ENCODE results near the gene TAS1R2.
"Not testable (repeated sequence)": the region's sequence is repeated elsewhere in the genome, so short reads cannot be mapped to it uniquely, and the experiment has no call there.

TAS1R2 gene

DNA sequence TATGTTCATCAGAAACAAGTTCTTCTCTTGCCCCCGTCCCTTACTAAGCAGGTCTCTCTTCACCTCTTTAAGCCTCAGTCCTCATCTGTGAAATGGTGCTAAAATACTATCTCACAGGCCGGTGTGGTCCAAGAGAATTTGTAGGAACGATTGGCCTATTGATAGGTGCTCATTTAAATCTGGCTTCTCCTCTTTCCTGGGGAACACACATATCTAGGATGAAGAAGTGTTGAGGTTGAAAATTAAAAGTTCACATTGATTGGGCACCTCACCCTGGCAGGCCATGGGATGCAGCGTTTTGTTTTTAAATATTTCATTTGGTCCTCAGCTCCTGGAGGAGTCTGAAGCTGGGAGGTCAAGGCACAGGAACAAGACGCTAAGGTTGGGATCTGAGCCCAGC, 8.9 kb upstream of the TAS1R2 start:
- DNase-seq: no peak

DNA sequence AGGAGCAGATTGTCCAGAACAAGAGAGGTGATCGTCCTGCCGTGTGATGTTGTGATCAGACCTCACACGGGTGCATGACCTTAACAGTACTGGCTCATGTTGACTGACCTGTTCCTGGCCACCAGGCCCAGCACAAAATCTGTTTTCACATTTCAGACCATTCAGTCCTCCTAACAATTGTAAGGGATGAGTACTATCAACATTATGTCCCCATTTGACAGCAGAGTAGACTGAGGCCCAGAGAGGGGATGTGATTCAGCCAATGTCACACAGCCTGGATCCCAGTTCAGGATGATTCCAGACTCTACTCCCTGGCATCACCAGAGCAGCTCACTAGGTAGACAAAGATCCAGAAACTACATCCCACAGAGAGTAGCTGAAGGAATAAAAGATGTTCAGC, 7.4 kb upstream of the TAS1R2 start:
- DNase-seq: no peak

DNA sequence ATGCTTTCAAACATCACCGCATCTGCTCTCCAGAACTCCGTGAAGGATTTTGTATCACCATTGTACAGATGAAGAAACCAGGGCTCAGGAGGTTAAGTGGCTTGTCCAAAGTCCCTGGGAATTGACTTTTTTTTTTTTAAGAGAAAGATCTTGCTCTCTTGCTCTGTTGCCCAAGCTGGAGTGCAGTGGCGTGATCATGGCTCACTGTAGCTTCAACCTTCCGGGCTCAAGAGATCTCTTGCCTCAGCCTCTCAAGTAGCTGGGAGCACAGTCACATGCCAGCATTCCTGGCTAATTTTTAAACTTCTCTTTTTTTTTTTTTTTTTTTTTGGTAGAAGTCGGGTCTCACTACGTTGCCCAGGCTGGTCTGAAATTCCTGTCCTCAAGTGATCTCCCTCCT, 6.9 kb upstream of the TAS1R2 start:
- DNase-seq: no peak

DNA sequence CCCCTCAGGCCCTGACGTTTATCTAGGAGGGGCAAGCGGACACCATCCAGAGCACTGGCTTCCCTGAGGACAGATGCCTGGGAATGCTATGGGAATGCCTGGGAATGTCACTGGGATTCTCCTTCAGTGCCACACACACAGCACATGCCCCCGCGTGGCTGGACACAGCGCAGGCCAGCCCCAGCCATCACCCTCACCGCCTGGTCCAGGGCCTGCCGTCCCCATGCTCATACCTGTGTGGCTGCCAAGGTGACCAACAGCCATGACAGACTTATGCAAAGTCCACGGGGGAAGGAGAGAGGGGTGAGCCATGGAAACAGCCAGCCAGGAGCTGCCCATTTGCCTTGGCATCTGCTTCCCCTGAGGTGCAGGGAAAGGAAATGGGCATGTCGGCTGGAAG, 5.7 kb upstream of the TAS1R2 start:
- DNase-seq: no peak

DNA sequence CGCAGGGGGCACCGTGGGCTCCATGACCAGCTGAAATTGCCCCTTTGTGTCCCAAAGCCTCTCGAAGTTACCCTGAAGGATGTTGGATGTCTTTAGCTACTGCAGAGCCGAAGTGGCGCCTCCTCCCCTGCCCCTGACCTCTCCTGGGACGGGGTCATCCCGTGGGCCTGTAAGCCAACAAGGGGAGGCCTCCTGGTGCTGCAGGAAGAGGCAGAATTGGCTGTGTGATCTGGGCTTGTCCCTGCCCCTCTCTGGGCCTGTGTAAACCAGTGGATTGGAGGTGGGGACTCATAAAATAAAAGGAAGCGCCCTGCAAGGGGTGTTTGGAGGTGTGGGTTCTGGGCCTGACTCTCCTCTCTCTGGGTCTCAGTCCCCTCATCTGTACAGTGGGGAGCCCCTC, 2.1 kb upstream of the TAS1R2 start:
- DNase-seq: no peak

DNA sequence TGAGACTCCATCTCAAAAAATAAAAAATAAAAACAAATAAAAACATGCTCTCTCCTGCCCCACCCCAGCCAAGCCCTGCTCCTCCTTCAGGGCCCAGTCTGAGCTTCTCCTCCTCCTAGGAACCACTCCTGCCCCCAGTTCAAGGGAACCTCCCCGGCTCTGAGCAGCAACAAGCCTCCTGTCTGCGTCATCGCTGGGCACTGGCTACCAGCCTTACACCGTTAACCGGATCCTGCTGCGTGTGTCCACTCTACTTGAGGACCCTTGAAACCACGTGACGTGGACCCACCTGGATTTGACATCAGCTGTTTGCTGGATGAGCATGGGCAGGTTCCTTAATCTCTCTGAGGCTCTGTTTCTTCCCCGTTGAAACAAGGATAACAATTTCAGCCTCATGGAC, 1.6 kb upstream of the TAS1R2 start:
- DNase-seq: no peak

DNA sequence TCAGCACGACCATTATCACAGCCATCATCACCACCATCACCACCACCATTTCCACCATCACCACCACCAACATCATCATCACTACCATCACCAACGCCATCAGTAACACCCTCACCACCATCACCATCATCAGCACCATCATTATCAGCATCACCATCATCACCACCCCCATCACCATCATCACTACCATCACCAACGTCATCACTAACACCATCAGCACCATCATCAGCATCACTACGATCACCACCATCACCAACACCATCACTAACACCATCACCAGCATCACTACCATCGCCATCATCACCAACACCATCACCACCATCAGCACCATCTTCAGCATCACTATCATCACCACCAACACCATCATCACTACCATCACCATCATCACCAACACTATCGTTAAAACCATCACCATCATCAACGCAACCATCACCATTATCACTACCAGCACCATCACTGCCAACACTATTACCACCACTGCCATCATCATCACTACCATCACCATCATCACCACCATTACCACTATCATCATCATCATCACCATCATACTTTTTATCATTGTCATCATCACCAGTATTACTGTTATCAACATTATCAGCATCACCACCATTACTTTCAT, 1.3 kb downstream of the TAS1R2 start:
- DNase-seq: no peak

DNA sequence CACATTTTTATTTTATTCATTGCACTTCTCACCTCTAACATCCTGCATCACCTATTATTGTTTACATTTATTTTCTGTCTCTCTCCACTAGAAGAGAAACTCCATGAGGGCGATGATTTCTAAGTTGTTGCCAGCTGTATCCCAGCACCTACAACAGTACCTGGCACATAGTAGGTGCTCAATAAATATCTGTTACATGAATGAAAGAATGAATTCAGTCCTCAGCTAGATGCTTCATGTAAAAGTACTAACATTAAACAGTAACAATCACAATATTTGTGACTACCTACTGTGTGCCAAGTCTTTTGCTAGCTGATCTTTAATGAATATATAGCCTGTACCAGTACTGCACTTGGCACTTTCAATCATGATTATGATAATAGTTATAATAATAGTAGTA, 3.0 kb downstream of the TAS1R2 start:
- no peak for DNase-seq

DNA sequence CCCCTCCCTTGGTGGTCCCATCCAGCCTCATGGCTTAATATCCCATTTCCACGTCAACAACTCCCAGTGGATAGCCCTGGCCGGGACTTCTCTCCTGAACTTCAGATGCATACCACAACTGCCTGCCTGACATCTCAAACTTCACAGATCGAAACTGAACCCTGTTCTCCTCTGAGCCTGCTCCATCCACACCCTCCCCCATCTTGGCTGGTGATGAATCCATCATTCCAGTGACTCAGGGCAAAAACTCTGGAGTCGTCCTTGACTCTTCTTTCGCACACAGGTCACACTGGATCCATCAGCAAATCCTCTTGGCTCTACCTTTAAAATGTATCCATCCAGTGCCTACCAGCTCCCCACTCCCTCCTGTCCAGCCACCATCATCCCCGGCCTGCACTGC, 3.9 kb downstream of the TAS1R2 start:
- DNase-seq: no peak

DNA sequence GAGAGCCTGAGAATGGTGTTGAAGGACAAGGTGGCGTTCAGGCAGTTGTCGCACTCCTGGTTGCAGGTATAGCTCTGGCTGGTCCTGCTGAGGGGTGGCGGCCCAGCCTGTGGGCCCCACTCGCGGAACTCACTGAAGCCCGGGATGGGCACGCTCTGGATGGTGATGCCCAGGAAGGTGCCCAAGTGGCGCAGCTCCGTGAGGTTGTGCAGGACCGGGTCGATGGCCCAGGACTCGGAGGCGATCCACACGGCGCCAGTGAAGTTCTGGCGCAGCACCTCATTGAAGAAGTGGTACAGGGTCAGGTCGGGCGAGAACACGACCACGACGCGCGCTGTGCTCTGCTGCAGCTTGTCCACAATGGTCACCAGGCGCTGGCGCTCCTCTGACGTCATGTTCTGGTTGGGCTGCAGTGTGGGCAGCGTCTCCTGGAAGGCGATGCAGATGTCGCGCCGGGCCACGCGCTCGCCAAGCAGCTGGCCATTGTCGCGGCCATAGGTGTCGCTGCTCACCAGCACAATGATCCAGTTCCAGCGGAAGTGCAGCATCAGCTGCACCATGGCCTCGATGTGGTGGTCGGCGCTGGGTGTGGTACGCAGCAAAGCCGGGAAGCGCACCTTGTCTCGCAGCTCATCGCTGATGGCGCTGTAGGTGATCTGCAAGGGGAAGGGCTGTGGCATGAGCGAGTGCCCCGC, 5.0 kb downstream of the TAS1R2 start:
- no peak for DNase-seq

DNA sequence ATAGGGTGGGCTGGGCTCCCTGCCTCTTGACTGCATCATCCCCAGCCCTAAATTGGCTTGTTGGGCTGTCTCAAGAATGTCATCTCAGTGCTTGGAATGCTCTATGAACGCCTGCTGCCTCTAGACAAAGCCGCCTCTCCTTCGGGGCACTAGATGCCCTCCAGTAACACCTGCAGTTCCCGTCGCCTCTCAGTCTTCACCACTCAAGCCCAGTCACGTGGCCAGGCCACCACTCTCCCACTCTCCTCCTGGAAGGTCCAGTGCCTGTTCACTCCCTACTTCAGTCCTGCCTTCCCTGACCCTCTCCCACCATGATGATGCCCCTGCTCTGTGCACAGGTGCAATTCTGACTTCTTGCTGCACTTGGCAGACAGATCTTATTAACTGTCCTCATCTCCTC, 7.0 kb downstream of the TAS1R2 start:
- DNase-seq: no peak

DNA sequence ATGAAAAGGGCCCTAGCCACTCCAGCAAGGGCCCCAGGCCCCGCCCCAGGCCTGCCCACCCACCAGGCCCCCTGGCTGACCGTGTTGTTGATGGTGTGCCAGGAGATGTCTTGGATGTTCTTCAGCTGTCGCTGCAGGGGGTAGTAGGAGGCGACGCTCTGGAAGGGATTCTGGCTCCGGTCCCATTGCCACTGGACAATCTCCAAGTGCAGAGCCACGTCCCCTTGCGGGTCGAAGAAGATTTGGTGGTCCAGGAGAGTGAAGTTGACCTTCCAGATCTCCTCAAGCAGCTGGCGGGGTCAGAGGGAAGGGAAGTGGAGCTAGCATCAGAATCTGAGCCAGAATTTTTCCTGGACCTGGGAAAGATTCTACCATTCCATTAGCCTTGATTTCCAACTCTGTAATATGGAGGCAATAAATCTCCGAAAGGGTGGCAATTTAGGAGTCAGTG, 10.2 kb downstream of the TAS1R2 start:
- DNase-seq: no peak

DNA sequence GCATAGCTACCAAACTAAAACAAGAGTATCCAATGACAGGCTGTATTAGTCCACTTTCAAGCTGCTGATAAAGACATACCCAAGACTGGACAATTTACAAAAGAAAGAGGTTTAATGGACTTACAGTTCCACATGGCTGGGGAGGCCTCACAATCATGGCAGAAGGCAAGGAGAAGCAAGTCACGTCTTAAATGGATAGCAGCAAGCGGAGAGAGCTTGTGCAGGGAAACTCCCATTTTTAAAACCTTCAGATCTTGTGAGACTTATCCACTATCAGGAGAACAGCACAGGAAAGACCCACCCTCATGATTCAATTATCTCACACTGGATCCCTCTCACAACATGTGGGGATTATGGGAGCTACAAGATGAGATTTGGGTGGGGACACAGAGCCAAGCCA, 11.7 kb downstream of the TAS1R2 start:
- DNase-seq: not testable (repeated sequence)

DNA sequence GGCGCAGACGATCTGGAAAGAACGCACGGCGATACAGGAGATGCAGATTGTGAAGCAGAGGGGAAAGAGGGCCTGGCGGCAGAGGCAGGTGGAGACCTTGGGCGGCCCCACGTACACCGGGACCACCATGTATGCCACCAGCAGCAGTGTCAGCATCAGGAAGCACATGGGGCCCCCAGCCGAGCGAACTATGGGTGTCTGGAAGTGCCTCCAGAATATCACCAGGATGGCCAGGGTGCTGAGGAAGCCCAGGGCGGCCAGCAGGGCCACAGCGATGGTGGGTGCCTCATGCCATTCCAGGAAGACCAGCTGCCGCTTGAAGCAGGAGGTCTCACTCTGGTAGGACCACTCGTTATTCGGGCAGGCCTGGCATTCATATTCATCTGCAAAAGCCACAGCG, 19.3 kb downstream of the TAS1R2 start:
- no peak for DNase-seq

DNA sequence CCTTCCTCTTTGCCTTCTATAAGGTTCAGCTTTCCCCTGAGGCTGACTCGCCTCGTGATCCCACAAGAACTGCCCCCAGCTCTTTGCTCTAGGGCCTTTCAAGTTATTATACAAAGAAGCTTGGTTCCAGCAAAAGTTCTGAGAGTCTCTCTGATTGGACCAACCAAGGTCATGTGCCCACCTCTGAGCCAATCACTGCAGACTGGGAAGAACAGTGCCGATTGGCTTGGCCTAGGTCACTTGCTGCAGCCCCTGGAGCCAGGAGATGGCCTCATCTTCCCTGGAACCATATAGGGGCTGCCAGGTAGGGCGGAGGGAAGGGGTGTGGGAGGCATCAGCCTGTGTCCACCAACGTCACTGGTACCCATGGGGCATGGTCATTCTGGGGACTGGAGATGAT, 22.8 kb downstream of the TAS1R2 start:
- DNase-seq: no peak

DNA sequence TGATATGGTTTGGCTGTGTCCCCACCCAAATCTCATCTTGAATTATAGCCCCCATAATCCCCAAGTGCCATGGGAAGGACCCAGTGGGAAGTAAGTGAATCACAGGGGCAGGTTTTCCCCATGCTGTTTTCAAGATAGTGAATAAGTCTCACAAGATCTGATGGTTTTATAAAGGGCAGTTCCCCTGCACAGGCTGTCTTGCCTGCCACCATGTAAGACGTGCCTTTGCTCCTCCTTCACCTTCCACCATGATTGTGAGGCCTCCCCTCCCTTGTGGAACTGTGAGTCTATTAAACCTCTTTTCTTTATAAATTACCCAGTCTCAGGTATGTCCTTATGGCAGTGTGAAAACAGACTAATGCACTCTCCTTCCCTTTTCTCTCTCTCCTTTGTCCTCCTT, 27.1 kb downstream of the TAS1R2 start:
- not testable (repeated sequence) for DNase-seq

DNA sequence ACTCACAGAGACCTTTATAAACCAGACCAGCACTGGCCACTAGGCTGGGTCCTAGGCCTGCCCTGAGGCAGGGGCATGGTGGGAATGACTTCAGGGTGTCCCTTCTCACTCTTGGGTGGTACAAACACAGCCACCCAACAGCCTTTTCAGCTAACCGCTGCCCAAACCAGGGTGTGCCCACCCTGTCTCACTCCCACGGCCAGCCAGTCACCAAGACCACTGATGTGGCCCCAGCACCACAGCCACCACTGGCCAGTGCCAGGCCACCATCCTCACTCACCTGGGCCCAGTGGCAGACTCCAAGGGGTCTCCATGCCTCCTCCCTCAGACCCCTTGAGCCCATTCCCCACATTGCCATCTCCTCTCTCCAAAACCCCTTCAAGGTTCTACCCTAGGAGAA, 27.8 kb downstream of the TAS1R2 start:
- no peak for DNase-seq

DNA sequence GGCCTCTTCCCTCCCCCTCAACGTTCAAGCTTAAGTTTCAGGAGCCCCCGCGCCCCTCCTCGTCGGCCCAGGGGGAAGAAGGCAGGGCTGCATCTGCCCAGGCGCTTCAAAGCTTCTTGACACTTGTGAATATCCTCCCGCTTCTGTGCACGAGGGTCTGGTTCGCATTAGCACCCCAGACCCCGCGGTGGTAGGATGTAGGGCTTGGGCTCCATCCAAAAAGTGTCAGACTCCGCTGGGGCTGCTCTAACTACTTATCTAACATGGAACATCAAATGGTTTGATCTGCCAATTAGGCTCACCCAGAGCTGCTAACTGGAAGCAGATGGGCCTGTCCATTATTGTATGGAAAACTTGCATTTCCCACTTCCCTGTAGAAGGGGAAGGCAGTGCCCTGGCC, 28.9 kb downstream of the TAS1R2 start:
- no peak for DNase-seq

DNA sequence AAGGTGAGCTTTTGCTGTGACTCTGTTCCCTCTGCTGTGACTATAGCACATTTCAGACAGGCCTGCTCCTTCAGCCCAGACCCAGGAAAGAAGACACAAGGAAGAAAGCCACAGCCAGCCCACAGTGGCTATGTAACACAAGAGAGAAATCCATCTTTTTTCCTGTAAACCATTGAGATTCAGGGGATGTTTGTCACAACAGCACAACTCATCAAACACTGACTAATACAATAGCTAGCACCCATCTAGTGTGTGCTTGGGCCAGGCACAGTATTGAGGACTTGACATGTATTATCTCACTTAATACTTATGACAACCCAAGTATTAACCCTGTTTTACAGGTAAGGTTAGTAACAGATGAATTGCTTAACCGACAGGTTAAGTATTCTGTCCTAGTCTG, 29.8 kb downstream of the TAS1R2 start:
- DNase-seq: no peak

DNA sequence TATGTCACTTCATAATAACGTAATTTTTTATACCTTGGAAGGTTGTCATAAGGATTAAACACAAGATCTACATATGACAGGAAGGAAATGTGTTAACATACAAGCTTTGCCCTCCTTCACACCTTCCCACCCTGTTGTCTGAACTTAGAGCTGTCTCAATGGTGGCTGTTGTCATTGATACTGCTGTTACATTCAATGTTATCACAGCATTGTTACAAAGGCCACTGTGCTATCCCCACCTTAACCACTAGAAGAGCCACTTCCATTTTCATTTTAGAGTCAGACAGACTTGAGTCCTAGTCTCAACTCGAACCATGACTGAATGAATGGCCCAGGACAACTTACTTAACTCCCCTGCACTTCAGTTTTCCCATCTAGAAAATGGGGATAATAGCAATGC, 31.2 kb downstream of the TAS1R2 start:
- no peak for DNase-seq

DNA sequence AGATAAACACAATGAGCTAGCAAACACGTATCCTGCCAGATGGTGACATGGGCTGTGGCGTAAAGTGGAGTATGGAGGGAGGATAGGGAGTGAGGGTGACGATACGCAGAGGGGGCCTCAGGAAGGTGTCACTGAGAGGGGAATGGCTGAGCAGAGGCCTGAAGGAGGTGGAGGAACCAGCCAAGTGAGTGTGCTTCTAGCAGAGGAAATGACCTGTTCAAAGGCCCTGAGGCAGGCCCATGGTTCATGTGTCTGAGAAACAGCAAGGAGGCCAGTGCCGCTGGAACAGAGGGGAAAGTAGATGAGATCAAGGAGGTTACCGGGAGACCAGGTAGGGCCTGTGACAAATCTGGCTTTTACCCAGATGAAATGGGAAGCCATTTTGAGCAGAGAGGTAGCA, 36.0 kb downstream of the TAS1R2 start:
- no peak for DNase-seq

DNA sequence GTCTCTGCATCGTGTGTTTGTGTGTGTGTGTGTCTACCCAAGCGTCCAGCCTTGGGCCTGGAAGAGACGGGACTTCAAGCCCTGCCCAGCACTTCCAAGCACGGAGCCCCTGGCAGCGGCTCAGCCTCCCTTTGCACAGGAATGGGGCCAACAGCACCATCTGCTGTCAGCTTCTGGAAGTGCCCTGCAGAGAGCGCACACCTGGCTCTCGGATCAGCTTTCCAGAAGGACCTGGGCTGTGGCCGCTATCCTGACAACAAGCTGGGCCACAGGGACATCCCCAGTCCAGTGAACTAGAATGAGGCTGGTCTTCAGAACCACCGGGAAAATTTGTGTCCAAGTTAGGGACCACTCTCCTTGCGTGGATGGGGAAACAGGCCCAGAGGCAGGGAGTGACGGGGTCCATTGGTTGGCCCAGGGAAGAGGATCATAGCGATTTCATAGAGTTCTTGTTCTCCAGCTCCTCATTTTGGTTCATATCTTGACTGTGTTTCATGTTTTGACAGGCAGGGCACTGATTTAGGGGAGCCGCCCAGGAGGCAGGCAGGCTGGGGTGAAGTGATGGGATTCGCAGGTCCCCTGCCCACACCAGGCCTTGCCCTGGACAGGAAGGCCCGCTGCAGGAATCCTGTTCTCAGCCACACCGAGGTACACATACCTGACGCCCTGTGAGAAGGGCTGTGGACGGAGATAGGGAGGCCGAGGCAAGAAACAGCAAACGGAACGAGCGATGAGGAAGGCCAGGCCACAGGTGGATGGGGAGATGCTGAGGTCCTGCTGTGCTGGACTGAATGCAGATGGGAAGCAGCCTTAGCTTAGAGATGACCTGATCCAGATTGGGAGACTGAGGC, 38.4 kb downstream of the TAS1R2 start:
- DNase-seq: peak; percentile 74 to 79

DNA sequence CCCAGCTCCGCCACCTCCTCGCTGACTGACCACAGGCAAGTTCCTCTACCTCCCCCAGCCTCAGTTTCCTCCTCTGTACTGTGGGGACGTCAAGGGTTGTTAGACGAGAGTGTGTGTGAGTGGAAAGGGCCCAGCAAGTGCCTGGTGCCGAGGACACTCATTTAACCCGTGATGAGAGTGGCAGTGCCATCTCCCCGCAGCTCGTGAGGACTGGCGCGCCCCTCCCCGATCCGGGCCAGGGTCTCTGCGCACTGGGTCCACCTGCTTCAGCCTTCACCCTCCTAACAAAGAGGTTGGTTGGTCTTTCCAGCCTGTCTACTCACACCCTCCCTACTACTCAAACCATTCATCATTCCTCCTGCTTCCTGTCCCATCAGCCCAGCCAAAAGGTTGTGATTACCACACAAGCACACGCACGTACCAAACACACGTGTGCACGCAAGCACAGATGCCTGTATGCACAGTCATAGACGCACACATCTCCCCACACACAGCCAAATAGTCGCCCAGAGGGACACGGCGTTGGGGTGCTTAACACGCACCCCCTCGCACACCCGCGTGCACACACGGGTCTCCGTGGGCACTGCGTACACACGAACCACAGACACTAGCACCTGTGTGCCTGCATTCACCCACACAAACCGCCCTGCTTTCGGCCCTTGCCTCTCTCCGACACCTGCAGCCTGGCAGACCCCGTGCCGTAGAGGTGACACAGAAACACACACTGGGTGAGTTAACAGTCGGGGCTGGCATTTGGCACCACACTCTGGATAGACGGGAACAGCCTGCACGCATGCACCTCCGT, 39.3 kb downstream of the TAS1R2 start:
- no peak for DNase-seq

Data from activated CD4-positive, alpha-beta T cell treated with anti-CD3 and anti-CD28 coated beads, Interleukin-2, amount 50 U/mL, for 48 hours (primary cell).